ENCODE measurements around the gene ATP6V1G1. TPM values are rescaled to one million over a fixed set of nuclear protein-coding genes. Genes with fewer than 3 reads are reported as not detected.

ATP6V1G1 gene
- total RNA-seq, 4 donors from 2014 or later: 132 to 159 (median 149) TPM

DNA sequence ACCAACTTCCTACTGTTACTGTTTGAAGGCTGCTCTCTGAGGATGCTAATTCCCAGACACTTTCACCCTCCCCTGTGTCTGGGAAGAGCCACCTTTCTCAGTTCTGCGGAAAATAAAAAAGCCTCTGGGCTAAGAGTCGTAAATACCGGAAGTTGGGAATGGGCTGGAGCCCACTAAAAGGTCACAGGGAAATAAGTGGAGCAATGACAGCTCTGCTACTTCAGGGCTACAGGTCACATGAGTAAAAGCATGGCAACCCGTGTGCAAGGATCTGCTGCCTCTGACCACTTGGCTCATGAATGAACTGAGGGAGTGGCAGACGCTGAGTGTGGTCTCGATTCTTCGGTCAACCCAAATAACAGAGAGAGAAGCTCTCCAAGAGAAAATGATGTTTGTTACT is 25.8 kb upstream of the ATP6V1G1 start:
- TF ChIP-seq, protein P1, sequence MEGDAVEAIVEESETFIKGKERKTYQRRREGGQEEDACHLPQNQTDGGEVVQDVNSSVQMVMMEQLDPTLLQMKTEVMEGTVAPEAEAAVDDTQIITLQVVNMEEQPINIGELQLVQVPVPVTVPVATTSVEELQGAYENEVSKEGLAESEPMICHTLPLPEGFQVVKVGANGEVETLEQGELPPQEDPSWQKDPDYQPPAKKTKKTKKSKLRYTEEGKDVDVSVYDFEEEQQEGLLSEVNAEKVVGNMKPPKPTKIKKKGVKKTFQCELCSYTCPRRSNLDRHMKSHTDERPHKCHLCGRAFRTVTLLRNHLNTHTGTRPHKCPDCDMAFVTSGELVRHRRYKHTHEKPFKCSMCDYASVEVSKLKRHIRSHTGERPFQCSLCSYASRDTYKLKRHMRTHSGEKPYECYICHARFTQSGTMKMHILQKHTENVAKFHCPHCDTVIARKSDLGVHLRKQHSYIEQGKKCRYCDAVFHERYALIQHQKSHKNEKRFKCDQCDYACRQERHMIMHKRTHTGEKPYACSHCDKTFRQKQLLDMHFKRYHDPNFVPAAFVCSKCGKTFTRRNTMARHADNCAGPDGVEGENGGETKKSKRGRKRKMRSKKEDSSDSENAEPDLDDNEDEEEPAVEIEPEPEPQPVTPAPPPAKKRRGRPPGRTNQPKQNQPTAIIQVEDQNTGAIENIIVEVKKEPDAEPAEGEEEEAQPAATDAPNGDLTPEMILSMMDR (IDR thresholded peaks at IDR 0.05; ENCODE audit: low read depth): no peak

DNA sequence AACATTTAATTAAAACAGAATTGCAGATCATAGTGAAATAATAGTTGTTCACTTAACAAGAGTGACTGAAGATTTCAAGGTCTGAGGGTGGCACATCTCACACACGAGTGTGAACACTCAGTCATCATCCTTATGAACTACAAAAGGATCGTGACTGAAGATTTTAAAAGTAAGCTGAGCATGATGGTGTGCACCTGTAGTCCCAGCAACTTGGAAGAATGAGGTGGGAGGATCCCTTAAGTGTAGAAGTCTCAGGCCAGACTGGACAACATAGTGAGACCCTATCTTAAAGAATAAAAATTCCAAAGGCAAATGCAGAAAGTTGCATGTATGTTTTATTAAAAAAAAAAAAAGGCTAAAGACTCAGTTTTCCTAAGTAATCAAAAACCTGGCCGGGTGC is 22.4 kb upstream of the ATP6V1G1 start:
- TF ChIP-seq, protein P1 (IDR thresholded peaks at IDR 0.05; ENCODE audit: low read depth): no peak

DNA sequence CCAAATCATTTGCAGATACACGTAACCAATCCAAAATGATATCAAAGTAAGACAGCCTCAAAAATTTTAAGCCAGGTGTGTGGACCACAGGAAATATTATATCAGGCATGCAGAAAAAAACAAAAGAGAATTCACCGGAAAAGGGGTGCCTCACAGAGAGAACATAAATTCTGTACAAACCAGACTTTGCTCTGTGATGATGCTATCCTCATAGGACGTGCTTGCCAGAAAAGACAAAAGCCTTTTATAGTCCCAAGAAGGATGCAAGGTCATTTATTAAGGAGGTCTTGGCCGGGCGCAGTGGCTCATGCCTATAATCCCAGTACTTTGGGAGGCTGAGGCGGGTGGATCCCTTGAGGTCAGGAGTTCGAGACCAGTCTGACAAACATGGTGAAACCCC is 16.8 kb upstream of the ATP6V1G1 start:
- TF ChIP-seq, protein P1 (IDR thresholded peaks at IDR 0.05; ENCODE audit: low read depth): no peak

DNA sequence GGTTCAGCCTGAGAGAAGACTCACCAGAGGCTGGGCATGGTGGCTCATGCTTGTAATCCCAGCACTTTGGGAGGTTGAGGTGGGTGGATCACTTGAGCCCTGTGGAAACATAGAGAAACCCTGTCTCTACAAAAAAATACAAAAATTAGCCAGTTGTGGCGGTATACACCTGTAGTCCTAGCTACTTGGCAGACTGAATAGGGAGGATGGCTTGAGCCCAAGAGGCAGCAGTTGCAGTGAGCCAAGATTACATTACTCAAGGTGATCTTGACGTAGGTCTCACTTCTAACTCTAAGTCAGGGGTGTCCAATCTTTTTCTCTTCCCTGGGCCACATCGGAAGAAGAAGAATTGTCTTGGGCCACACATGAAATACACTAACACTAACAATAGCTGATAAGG is 16.2 kb upstream of the ATP6V1G1 start:
- TF ChIP-seq, protein P1 (IDR thresholded peaks at IDR 0.05; ENCODE audit: low read depth): no peak

DNA sequence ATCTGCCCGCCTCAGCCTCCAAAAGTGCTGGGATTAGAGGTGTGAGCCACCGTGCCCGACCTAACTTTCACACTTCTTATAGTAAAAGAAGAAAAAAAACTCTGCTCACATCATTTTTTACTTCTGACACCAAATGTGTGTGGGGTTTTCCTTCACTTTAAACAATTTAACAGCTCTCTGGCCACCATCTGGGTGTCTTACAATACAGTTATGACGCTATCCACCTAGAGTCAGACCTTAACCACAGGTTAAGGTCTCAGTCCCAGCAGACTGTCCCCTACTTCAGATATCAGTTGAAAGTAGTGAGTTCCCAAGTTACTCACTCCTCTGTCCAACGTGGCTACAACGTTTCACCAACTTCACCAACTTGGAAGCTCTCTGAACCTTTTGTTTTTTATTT is 15.4 kb upstream of the ATP6V1G1 start:
- TF ChIP-seq, protein P1 (IDR thresholded peaks at IDR 0.05; ENCODE audit: low read depth): no peak

DNA sequence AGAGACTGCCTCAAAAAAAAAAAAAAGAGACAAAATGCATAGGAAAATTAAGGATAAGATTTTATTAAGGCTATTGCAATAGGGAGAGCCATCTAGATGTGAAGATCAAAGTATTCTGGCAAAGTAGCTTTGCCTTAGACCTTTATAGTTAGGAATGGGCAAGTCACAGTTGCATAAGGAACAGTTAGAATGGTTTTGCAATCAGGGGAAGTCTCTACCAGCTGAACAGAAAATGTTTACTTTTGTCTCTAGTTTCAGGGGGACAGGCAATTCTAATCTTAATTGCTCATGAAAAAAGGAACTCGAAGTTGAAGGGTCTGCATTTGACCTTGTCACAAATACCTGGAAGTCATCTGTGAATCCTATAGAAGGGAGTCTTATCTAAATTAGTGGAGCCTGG is 13.1 kb upstream of the ATP6V1G1 start:
- TF ChIP-seq, protein P1 (IDR thresholded peaks at IDR 0.05; ENCODE audit: low read depth): no peak

DNA sequence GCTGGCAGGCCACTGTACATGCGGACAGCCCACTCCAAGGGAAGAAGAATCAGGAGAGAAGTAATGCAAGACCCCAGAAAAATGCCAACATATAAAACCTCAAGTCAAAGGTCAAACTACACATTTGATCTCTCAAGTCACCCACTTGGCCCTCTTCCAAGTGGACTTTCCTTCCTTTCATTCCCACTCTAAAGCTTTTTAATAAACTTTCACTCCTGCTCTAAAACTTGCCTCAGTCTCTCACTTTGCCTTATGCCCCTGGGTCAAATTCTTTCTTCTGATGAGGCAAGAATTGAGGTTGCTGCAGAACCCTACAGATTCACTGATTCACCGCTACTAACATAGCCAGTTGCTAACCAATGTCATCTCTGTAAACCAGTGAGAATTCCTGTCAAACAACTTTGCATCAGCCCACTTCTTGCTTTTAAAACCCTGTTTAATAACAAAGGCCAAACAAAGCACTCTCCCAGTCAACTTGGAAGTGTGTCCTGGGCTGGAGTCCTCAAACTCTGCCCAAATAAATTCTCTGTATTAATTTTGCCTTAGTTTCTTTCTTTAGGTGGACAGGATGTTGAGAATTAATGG is 6.9 kb upstream of the ATP6V1G1 start:
- TF ChIP-seq, protein P1 (IDR thresholded peaks at IDR 0.05; ENCODE audit: low read depth): no peak

Data from subcutaneous adipose tissue (tissue), 4 donors.